A673 (cell line): Measurements from ENCODE around the gene IDS. TPM values are rescaled to one million over a fixed set of nuclear protein-coding genes. Genes with fewer than 3 reads are reported as not detected.

Experiments
- BruUV-seq: library from RNA; stranded (reverse); fragments of 400-500 nt; replicated peaks from 2 replicates; lab custom pipeline; 2021; lab: Mats Ljungman, UMichigan
- CTCF ChIA-PET: fragments of 300-600 bp; sonication (Branson Sonifier 250); formaldehyde crosslinking; loops from one replicate; lab custom pipeline; 2022; ENCODE audit warnings: antibody characterized with exemption; lab: Charles Lee
- POLR2A ChIA-PET: fragments of 300-600 bp; sonication (Branson Sonifier 250); formaldehyde crosslinking; loops from one replicate; lab custom pipeline; 2022; ENCODE audit warnings: antibody characterized with exemption; ENCODE audit not compliant: low non-redundant PET; lab: Charles Lee
- DNase-seq: peaks from one replicate; pipeline ENCODE4 v3.0.0-alpha.2; 2015; ENCODE audit warnings: low spot score
- H3K27ac ChIP-seq: fragments of 200-600 bp; sonication (generic); 2 replicates; pipeline ENCODE4 v1.5.1; 2016; ENCODE audit warnings: mixed run types, low read depth, mild to moderate bottlenecking, mixed read lengths, antibody characterized with exemption, low read length; ENCODE audit not compliant: poor library complexity, severe bottlenecking
- H3K27me3 ChIP-seq: fragments of 200-600 bp; sonication (generic); replicated peaks from 2 replicates; pipeline ENCODE4 v1.6.1; 2017; ENCODE audit warnings: mixed run types, low read depth, mild to moderate bottlenecking, mixed read lengths, antibody characterized with exemption, low read length; ENCODE audit not compliant: insufficient read depth, poor library complexity
- H3K36me3 ChIP-seq: fragments of 200-600 bp; sonication (generic); 2 replicates; pipeline ENCODE4 v1.6.1; 2016; ENCODE audit warnings: mixed run types, mild to moderate bottlenecking, mixed read lengths, antibody characterized with exemption, low read length; ENCODE audit not compliant: insufficient read depth, poor library complexity, severe bottlenecking
- H3K4me1 ChIP-seq: fragments of 200-600 bp; sonication (generic); 2 replicates; pipeline ENCODE4 v1.6.1; 2017; ENCODE audit warnings: mixed run types, mild to moderate bottlenecking, mixed read lengths, antibody characterized with exemption, low read length; ENCODE audit not compliant: insufficient read depth, poor library complexity, severe bottlenecking
- H3K4me3 ChIP-seq: fragments of 200-600 bp; sonication (generic); 2 replicates; pipeline ENCODE4 v1.5.1; 2016; ENCODE audit warnings: low read depth, mixed run types, mild to moderate bottlenecking, mixed read lengths, low read length; ENCODE audit not compliant: poor library complexity, severe bottlenecking
- H3K9me3 ChIP-seq: fragments of 200-600 bp; sonication (generic); 2 replicates; pipeline ENCODE4 v1.6.1; 2016; ENCODE audit warnings: mixed run types, low read depth, mild to moderate bottlenecking, mixed read lengths, antibody characterized with exemption, low read length; ENCODE audit not compliant: poor library complexity, severe bottlenecking
- EZH2 ChIP-seq: fragments of 200-600 bp; sonication (generic); IDR thresholded peaks from 2 replicates; pipeline ENCODE4 v1.6.1; 2017; ENCODE audit warnings: borderline replicate concordance, low read depth, mild to moderate bottlenecking, mixed read lengths, antibody characterized with exemption, low read length; ENCODE audit not compliant: poor library complexity, severe bottlenecking
- intact Hi-C: fragments of 100-400 bp; cut with micrococcal nuclease; formaldehyde crosslinking; loops from one replicate; pipeline ENCODE4 v1.10.0; 2022; ENCODE audit not compliant: unreplicated experiment
- total RNA-seq: library from RNA; stranded (reverse); gene quantifications from 2 replicates; pipeline ENCODE4 v1.2.3, GENCODE V29; 2021
- TF ChIP-seq, protein P1 (sequence below): fragments of 300-800, 200-600 bp; sonication (generic); conservative IDR thresholded peaks from 2 replicates; pipeline ENCODE4 v1.5.1; 2017; ENCODE audit warnings: low read depth, mild to moderate bottlenecking, antibody characterized with exemption, low read length, moderate library complexity, mixed read lengths

The IDS gene
- total RNA-seq, 1 experiment from 2014 or later: 50.7 TPM

DNA sequence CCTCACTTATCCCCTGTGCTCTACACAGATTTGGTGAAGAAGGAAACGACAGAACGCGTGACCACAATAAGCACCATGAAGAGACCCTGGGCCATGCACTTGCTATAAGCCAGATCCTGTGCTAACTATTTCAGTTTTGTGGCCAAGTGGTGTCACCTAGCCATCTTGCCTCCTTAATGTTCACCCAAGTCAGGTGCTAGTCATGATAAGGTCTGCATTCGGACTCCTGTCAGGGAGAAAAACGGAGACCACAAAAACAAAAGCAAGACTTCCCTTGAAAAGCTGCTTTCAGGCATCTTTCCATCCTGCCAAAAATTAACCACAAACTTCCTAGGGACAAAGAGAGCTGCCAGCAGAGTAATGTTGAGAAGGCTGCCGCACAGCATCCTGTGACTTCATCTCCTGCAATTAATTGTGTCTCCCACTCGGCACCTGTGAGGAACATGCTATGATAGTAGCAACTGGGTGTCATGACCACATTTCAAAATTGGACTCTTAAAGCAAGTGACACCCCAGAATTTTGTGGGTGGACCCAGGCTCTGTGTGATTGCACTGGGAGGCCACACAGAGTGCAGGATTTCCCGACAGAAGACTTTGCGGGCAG lies 8.8 kb upstream of the IDS start:
- BruUV-seq: no TSS peak
- ChIA-PET POLR2A (no interaction called here), CTCF (no interaction called here)
- DNase-seq: no peak
- H3K4me1 ChIP-seq: no peaks in the 10 kb centered on the region
- H3K27ac ChIP-seq: no peak overlapping the region
- H3K36me3 ChIP-seq: no peaks in the 10 kb centered on the region
- H3K27me3 ChIP-seq: no peaks in the 10 kb centered on the region
- no peak for TF ChIP-seq EZH2
- TF ChIP-seq, protein P1, sequence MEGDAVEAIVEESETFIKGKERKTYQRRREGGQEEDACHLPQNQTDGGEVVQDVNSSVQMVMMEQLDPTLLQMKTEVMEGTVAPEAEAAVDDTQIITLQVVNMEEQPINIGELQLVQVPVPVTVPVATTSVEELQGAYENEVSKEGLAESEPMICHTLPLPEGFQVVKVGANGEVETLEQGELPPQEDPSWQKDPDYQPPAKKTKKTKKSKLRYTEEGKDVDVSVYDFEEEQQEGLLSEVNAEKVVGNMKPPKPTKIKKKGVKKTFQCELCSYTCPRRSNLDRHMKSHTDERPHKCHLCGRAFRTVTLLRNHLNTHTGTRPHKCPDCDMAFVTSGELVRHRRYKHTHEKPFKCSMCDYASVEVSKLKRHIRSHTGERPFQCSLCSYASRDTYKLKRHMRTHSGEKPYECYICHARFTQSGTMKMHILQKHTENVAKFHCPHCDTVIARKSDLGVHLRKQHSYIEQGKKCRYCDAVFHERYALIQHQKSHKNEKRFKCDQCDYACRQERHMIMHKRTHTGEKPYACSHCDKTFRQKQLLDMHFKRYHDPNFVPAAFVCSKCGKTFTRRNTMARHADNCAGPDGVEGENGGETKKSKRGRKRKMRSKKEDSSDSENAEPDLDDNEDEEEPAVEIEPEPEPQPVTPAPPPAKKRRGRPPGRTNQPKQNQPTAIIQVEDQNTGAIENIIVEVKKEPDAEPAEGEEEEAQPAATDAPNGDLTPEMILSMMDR: no peak
- no peak overlapping the region for H3K4me3 ChIP-seq
- H3K9me3 ChIP-seq: no peaks in the 10 kb centered on the region
- intact Hi-C loops: no loop called here

- no peaks in the 10 kb centered on the region for H3K27me3 ChIP-seq
- no peaks in the 10 kb centered on the region for H3K9me3 ChIP-seq
- CTCF ChIA-PET: no interaction called here
- peak; percentile 64 for DNase-seq
- BruUV-seq: no TSS peak
- TF ChIP-seq EZH2: no peak
- TF ChIP-seq, protein P1: peak; percentile 69
- intact Hi-C loops: no loop called here
- H3K4me1 ChIP-seq: no peaks in the 10 kb centered on the region
- POLR2A ChIA-PET: no interaction called here
- no peaks in the 10 kb centered on the region for H3K36me3 ChIP-seq
- H3K4me3 ChIP-seq: no peak overlapping the region
- H3K27ac ChIP-seq: no peak overlapping the region
These were observed 7.2 kb upstream of the IDS start for GRCh38 chrX:149512225-149512885.

DNA sequence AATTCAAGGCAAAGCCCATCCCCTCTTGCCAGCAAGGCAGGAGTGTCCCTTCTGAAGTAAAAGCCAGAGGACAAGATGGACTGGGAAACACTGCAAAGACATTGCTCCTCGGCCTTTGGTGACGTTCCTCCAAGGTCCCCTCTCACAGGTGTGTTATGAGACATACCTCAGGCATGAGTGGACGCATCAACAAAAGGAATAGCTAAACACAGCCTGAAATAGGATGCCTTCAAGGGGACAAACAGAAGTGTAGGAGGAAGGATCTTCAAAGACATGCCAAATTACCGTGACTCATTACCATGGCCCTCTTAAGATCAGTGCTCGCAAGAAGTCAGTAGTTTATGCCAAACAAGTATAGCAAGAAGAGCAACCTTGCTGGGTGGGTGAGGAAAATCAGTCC lies 6.0 kb upstream of the IDS start:
- no peak for DNase-seq
- no TSS peak for BruUV-seq
- POLR2A ChIA-PET: no interaction called here
- Histone ChIP-seq H3K4me3 (no peak overlapping the region), H3K9me3 (no peaks in the 10 kb centered on the region), H3K27me3 (no peaks in the 10 kb centered on the region), H3K4me1 (no peaks in the 10 kb centered on the region), H3K27ac (no peak overlapping the region), H3K36me3 (no peaks in the 10 kb centered on the region)
- intact Hi-C loops: no loop called here
- TF ChIP-seq, protein P1: no peak
- TF ChIP-seq EZH2: no peak
- CTCF ChIA-PET: no interaction called here
